ENCODE results near the gene SLC4A8. TPM values are rescaled to one million over a fixed set of nuclear protein-coding genes. Genes with fewer than 3 reads are reported as not detected.

Gene SLC4A8
- polyA plus RNA-seq, 1 donor (not counting 4 experiments of a cell fraction or from before 2014, with no cell fraction given): 2.3 TPM

DNA sequence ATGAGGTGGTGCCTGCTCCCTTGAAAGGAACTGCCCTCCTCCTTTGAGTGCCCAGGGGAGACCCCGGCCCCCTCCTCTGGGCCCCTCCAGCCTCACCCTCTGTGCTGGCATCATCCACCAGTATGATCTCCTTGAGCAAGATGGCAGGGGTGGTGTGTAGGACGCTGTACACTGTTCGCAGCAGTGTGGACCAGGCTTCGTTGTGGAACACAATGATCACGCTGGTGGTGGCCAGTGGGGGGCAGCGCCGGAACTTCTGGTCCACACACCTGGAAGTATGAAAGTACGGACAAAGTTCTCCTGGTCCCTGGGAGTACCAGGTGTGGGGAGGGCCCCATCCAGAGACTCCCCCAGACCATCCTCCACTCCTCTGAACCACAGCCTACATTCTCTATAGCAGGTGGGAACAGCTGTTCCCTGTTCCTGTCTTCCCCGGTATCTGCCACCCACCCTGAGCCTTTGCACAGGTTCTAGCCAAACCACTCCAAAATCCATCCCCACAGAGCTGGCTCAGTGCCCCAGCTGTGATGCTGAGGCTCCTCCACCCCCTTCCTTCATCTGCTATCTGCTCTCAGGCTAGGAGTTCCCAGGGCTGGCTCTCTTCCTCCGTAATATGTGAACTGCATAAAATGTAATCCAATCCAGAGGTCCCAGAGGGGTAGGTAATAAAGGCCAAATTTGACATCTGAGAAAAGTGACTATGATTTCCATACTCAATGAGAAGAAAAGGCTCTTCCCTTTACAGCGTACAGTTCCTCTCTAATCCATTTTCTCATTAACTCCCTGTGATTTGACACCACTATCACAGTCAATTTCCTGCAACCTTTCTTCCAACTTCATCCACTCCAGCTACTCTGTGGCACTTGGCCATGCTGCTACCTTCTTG is 47.3 kb upstream of the SLC4A8 start:
- dilution Hi-C loops (cut with MboI; ENCODE audit: extremely low pct_ligation_motif_present, low sequenced_read_pairs): no loop called here
- no peaks in the 10 kb centered on the region for H3K9me3 ChIP-seq (ENCODE audit: control insufficient read depth, low read depth, low read length)
- H3K4me3 ChIP-seq (ENCODE audit: control insufficient read depth in 2 of 3, extremely low read depth in 1 of 3, insufficient read depth in 2 of 3, low read depth in 1 of 3, low read length in 3 of 3): no peak overlapping the region
- no peak overlapping the region for H3K27ac ChIP-seq (ENCODE audit: control insufficient read depth, insufficient read depth, low read length)
- H2AFZ ChIP-seq (ENCODE audit: control insufficient read depth, low read length): no peak overlapping the region
- peaks cover 29 to 45% of the 10 kb centered on the region in 2 experiments for H3K36me3 ChIP-seq (ENCODE audit: control insufficient read depth in 2 of 2, extremely low read depth in 1 of 2, insufficient read depth in 2 of 2, low read length in 2 of 2)
- H3K9ac ChIP-seq (ENCODE audit: control insufficient read depth, extremely low read depth, insufficient read depth, low read length): no peak overlapping the region
- FAIRE-seq: no peak
- peaks cover 2% of the 10 kb centered on the region for H4K20me1 ChIP-seq (ENCODE audit: control insufficient read depth, extremely low read depth, insufficient read depth, low read length)
- no peaks in the 10 kb centered on the region for H3K27me3 ChIP-seq (ENCODE audit: control insufficient read depth, extremely low read depth, insufficient read depth, low read length)
- no peak for DNase-seq (ENCODE audit: low read depth, low spot score)
- no peaks in the 10 kb centered on the region for H3K9me1 ChIP-seq (ENCODE audit: control insufficient read depth, extremely low read depth, insufficient read depth, low read length)
- H3K4me1 ChIP-seq (ENCODE audit: control insufficient read depth, extremely low read depth, insufficient read depth, low read length): peaks cover 9% of the 10 kb centered on the region
- H3K79me2 ChIP-seq (ENCODE audit: control insufficient read depth, insufficient read depth, low read length): peaks cover 3% of the 10 kb centered on the region
- H3K4me2 ChIP-seq (ENCODE audit: control insufficient read depth, extremely low read depth, insufficient read depth, low read depth, low read length): no peak overlapping the region
- TF ChIP-seq, protein P1, sequence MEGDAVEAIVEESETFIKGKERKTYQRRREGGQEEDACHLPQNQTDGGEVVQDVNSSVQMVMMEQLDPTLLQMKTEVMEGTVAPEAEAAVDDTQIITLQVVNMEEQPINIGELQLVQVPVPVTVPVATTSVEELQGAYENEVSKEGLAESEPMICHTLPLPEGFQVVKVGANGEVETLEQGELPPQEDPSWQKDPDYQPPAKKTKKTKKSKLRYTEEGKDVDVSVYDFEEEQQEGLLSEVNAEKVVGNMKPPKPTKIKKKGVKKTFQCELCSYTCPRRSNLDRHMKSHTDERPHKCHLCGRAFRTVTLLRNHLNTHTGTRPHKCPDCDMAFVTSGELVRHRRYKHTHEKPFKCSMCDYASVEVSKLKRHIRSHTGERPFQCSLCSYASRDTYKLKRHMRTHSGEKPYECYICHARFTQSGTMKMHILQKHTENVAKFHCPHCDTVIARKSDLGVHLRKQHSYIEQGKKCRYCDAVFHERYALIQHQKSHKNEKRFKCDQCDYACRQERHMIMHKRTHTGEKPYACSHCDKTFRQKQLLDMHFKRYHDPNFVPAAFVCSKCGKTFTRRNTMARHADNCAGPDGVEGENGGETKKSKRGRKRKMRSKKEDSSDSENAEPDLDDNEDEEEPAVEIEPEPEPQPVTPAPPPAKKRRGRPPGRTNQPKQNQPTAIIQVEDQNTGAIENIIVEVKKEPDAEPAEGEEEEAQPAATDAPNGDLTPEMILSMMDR (optimal IDR thresholded peaks at IDR 0.05 in 1 of 3, IDR thresholded peaks at IDR 0.05 in 1 of 3, conservative IDR thresholded peaks at IDR 0.05 in 1 of 3; ENCODE audit: extremely low read depth in 1 of 3, insufficient read depth in 2 of 3, low read length in 3 of 3): no peak
- no peak for TF ChIP-seq EZH2 (IDR thresholded peaks at IDR 0.05; ENCODE audit: low read length)

DNA sequence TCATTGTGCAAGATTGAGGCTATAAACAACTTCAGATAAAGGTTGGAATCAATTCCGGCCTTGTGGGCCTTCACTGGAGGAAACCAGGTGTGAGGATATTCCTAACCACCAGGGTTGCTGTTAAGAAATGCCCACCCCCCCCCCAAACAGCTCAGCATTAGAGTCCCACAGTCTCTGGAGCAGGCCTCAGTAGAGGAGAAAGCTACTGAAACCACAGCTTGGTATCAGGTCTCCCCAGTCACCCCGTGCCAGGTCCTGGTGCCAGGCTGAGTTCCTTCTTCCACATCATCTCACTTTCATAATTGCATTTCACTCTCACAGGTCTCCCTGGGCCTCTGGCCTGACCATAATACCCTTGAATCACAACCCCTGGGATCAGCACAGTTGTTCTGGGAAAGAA is 45.9 kb upstream of the SLC4A8 start:
- peaks cover 13% of the 10 kb centered on the region for H3K4me1 ChIP-seq (ENCODE audit: control insufficient read depth, extremely low read depth, insufficient read depth, low read length)
- dilution Hi-C loops (cut with MboI; ENCODE audit: extremely low pct_ligation_motif_present, low sequenced_read_pairs): no loop called here
- DNase-seq (ENCODE audit: low read depth, low spot score): no peak
- peaks cover 2% of the 10 kb centered on the region for H4K20me1 ChIP-seq (ENCODE audit: control insufficient read depth, extremely low read depth, insufficient read depth, low read length)
- no peak overlapping the region for H3K4me3 ChIP-seq (ENCODE audit: control insufficient read depth in 2 of 3, extremely low read depth in 1 of 3, insufficient read depth in 2 of 3, low read depth in 1 of 3, low read length in 3 of 3)
- H3K27me3 ChIP-seq (ENCODE audit: control insufficient read depth, extremely low read depth, insufficient read depth, low read length): no peaks in the 10 kb centered on the region
- no peak for FAIRE-seq
- H3K9ac ChIP-seq (ENCODE audit: control insufficient read depth, extremely low read depth, insufficient read depth, low read length): no peak overlapping the region
- no peaks in the 10 kb centered on the region for H3K9me3 ChIP-seq (ENCODE audit: control insufficient read depth, low read depth, low read length)
- TF ChIP-seq EZH2 (IDR thresholded peaks at IDR 0.05; ENCODE audit: low read length): no peak
- TF ChIP-seq, protein P1 (optimal IDR thresholded peaks at IDR 0.05 in 1 of 3, IDR thresholded peaks at IDR 0.05 in 1 of 3, conservative IDR thresholded peaks at IDR 0.05 in 1 of 3; ENCODE audit: extremely low read depth in 1 of 3, insufficient read depth in 2 of 3, low read length in 3 of 3): no peak
- H3K27ac ChIP-seq (ENCODE audit: control insufficient read depth, insufficient read depth, low read length): no peak overlapping the region
- H3K9me1 ChIP-seq (ENCODE audit: control insufficient read depth, extremely low read depth, insufficient read depth, low read length): no peaks in the 10 kb centered on the region
- H2AFZ ChIP-seq (ENCODE audit: control insufficient read depth, low read length): no peak overlapping the region
- peaks cover 3% of the 10 kb centered on the region for H3K79me2 ChIP-seq (ENCODE audit: control insufficient read depth, insufficient read depth, low read length)
- peaks cover 36 to 52% of the 10 kb centered on the region in 2 experiments for H3K36me3 ChIP-seq (ENCODE audit: control insufficient read depth in 2 of 2, extremely low read depth in 1 of 2, insufficient read depth in 2 of 2, low read length in 2 of 2)
- H3K4me2 ChIP-seq (ENCODE audit: control insufficient read depth, extremely low read depth, insufficient read depth, low read depth, low read length): no peak overlapping the region
